HEK293T (cell line): ENCODE results near the gene CAPRIN1.
"Not testable (repeated sequence)": the region's sequence is repeated elsewhere in the genome, so short reads cannot be mapped to it uniquely, and the experiment has no call there.

Experiments
- ARNT ChIP-seq: fragments of 450-650 bp; IDR thresholded peaks from 2 replicates; pipeline ENCODE4 v1.6.1; 2017; ENCODE audit warnings: mild to moderate bottlenecking
- BHLHE40 ChIP-seq: fragments of 450-650 bp; IDR thresholded peaks from 2 replicates; pipeline ENCODE4 v1.6.1; 2016; ENCODE audit warnings: mild to moderate bottlenecking, moderate library complexity, borderline replicate concordance
- FOXA1 ChIP-seq: fragments of 450-650 bp; IDR thresholded peaks from 2 replicates; pipeline ENCODE4 v1.6.1; 2016; ENCODE audit warnings: mild to moderate bottlenecking
- FOXK2 ChIP-seq: fragments of 450-650 bp; IDR thresholded peaks from 2 replicates; pipeline ENCODE4 v1.6.1; 2016; ENCODE audit warnings: mild to moderate bottlenecking
- FOXM1 ChIP-seq: fragments of 450-650 bp; IDR thresholded peaks from 2 replicates; pipeline ENCODE4 v1.6.1; 2017; ENCODE audit warnings: mild to moderate bottlenecking, borderline replicate concordance
- PKNOX1 ChIP-seq: fragments of 450-650 bp; IDR thresholded peaks from 2 replicates; pipeline ENCODE4 v1.6.1; 2016
- SP1 ChIP-seq: fragments of 450-650 bp; IDR thresholded peaks from 2 replicates; pipeline ENCODE4 v1.6.1; 2017
- SUZ12 ChIP-seq: fragments of 450-650 bp; IDR thresholded peaks from 2 replicates; pipeline ENCODE4 v1.6.1; 2016; ENCODE audit warnings: mild to moderate bottlenecking
- TARDBP ChIP-seq: fragments of 450-650 bp; IDR thresholded peaks from 2 replicates; pipeline ENCODE4 v1.6.1; 2016
- ZNF384 ChIP-seq: fragments of 450-650 bp; IDR thresholded peaks from 2 replicates; pipeline ENCODE4 v1.6.1; 2016

GRCh38 chr11:34094900-34095299, 43.4 kb downstream of the CAPRIN1 start:
- not testable (repeated sequence) for TF ChIP-seq FOXM1, ARNT, SUZ12, FOXK2, BHLHE40, TARDBP, ZNF384, FOXA1, SP1, PKNOX1
